GM12874 (cell line): ENCODE data around the gene ASB2.

Experiments
- CTCF ChIP-seq: IDR thresholded peaks from 2 replicates; pipeline ENCODE4 v1.5.1; 2011; ENCODE audit warnings: low read depth, mild to moderate bottlenecking, control low read depth, low read length, moderate library complexity; ENCODE audit not compliant: insufficient read depth

Gene ASB2

GRCh38 chr14:93971635-93972027 is 4.7 kb downstream of the ASB2 start:
- TF ChIP-seq CTCF: no peak

GRCh38 chr14:93970965-93971634 is 5.3 kb downstream of the ASB2 start:
- TF ChIP-seq CTCF: no peak

GRCh38 chr14:93970585-93970964 is 5.8 kb downstream of the ASB2 start:
- peak; percentile 53; the same call in 1 of the 2 replicates for TF ChIP-seq CTCF

GRCh38 chr14:93969082-93969828 is 7.1 kb downstream of the ASB2 start:
- TF ChIP-seq CTCF: no peak

- no peak for TF ChIP-seq CTCF
Measured at GRCh38 chr14:93967637-93968250, 8.6 kb downstream of the ASB2 start.

- no peak for TF ChIP-seq CTCF
Measured at GRCh38 chr14:93965946-93966474, 10.4 kb downstream of the ASB2 start.

- no peak for TF ChIP-seq CTCF
Measured at GRCh38 chr14:93965287-93965821, 11.0 kb downstream of the ASB2 start.
